Panc1 (cell line): ENCODE measurements around the gene APOBEC3A. TPM values are rescaled to one million over a fixed set of nuclear protein-coding genes. Genes with fewer than 3 reads are reported as not detected.

Experiments used
- ATAC-seq: fragments of 200-7000 bp; cut with Tn5 transposase; 2 replicates; pipeline ENCODE4 v1.9.1; 2020; ENCODE audit warnings: mild to moderate bottlenecking, moderate library complexity
- BruUV-seq: library from RNA; stranded (reverse); fragments of 400-500 nt; replicated peaks from 2 replicates; lab custom pipeline; 2021; lab: Mats Ljungman, UMichigan
- CTCF ChIA-PET: fragments of 300-600 bp; sonication (Branson Sonifier 250); formaldehyde crosslinking; loops from one replicate; lab custom pipeline; 2022; ENCODE audit warnings: antibody characterized with exemption; lab: Charles Lee
- POLR2A ChIA-PET: fragments of 300-600 bp; sonication (Branson Sonifier 250); formaldehyde crosslinking; loops from one replicate; lab custom pipeline; 2022; ENCODE audit warnings: antibody characterized with exemption; lab: Charles Lee
- DNase-seq: peaks from one replicate; pipeline ENCODE4 v3.0.0-alpha.2; 2010; ENCODE audit warnings: low read depth, low spot score
- H3K27ac ChIP-seq: 2 replicates; pipeline ENCODE4 v1.5.1; 2011; ENCODE audit warnings: mild to moderate bottlenecking, low read length, inconsistent platforms
- H3K27me3 ChIP-seq: fragments of 200-500 bp; sonication (Bioruptor generic); 2 replicates; pipeline ENCODE4 v1.6.0; 2014; ENCODE audit warnings: low read length, inconsistent platforms; ENCODE audit not compliant: control insufficient read depth, insufficient read depth
- H3K36me3 ChIP-seq: fragments of 200-500 bp; sonication (Bioruptor generic); 2 replicates; pipeline ENCODE4 v1.5.1; 2014; ENCODE audit warnings: inconsistent platforms, mild to moderate bottlenecking, low read length, moderate library complexity; ENCODE audit not compliant: control insufficient read depth, insufficient read depth
- H3K4me1 ChIP-seq: 2 replicates; pipeline ENCODE4 v1.5.1; 2011; ENCODE audit warnings: inconsistent platforms, mild to moderate bottlenecking, low read length, moderate library complexity; ENCODE audit not compliant: control insufficient read depth, insufficient read depth
- H3K4me3 ChIP-seq, 2 experiments: 2 replicates each; pipeline ENCODE4 v1.5.1; 2011 to 2012; ENCODE audit warnings: low read depth in 2 of 2, low read length in 2 of 2, mild to moderate bottlenecking in 2 of 2, inconsistent platforms in 1 of 2, moderate library complexity in 1 of 2
- H3K9me3 ChIP-seq: fragments of 200-500 bp; sonication (Bioruptor generic); 2 replicates; pipeline ENCODE4 v1.5.1; 2014; ENCODE audit warnings: low read depth, mild to moderate bottlenecking, inconsistent platforms, low read length, moderate library complexity; ENCODE audit not compliant: control insufficient read depth, insufficient read depth
- CTCF ChIP-seq: fragments of 450-650 bp; IDR thresholded peaks from 2 replicates; pipeline ENCODE4 v1.5.1; 2017; ENCODE audit warnings: mild to moderate bottlenecking
- POLR2AphosphoS5 ChIP-seq: IDR thresholded peaks from 2 replicates; pipeline ENCODE4 v1.6.1; 2012; ENCODE audit warnings: mild to moderate bottlenecking, low read depth, low read length, moderate library complexity
- SIN3A ChIP-seq: IDR thresholded peaks from 2 replicates; pipeline ENCODE4 v1.6.1; 2012; ENCODE audit warnings: low read depth, mild to moderate bottlenecking, low read length, moderate library complexity, borderline replicate concordance; ENCODE audit not compliant: insufficient read depth
- TCF7L2 ChIP-seq: IDR thresholded peaks from 2 replicates; pipeline ENCODE4 v1.6.1; 2011; ENCODE audit warnings: mild to moderate bottlenecking, low read depth, low read length, inconsistent platforms
- in situ Hi-C: cut with HindIII; loops from 2 replicates; pipeline ENCODE4 v1.10.0; 2016; ENCODE audit warnings: low sequenced_read_pairs, low pct_unique_long_range_greater_than_20kb
- intact Hi-C: fragments of 100-400 bp; cut with micrococcal nuclease; formaldehyde crosslinking; loops from one replicate; pipeline ENCODE4 v1.10.0; 2022; ENCODE audit not compliant: unreplicated experiment
- total RNA-seq: library from RNA; stranded (reverse); gene quantifications from one replicate; pipeline ENCODE4 v1.2.1, GENCODE V29; 2021; ENCODE audit not compliant: unreplicated experiment
- TF ChIP-seq, protein P1 (sequence below), 2 experiments: IDR thresholded peaks; 2 replicates each; pipeline ENCODE4 v1.6.1; 2011 to 2012; ENCODE audit warnings: low read depth in 2 of 2, control low read depth in 1 of 2, low read length in 1 of 2, mild to moderate bottlenecking in 1 of 2, moderate library complexity in 1 of 2; ENCODE audit not compliant: insufficient read depth in 1 of 2

APOBEC3A gene
- total RNA-seq, 1 experiment from 2014 or later: not detected

DNA sequence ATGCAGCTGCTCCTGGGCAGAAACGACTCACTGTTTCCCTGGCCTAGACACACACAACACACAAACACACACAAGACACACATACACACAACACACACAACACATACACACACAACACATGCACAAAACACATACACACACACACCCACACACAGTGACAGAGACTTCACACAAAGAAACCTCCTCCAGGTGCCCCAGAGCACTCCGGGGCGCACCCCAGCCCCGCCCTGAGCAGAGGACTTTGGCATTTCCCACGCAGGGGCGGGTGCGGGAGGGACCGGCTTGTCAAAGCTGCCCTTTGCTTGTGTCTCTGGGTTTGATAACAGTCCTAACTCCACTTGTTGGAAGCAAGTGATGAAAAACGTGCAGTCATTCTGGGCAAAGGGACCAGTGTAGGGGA is 6.5 kb downstream of the APOBEC3A start:
- Histone ChIP-seq H3K27ac (no peak overlapping the region), H3K4me3 (no peak overlapping the region), H3K9me3 (no peaks in the 10 kb centered on the region), H3K36me3 (no peaks in the 10 kb centered on the region), H3K4me1 (no peaks in the 10 kb centered on the region; the same call in 1 of the 2 replicates), H3K27me3 (no peaks in the 10 kb centered on the region)
- no TSS peak for BruUV-seq
- no peak for TF ChIP-seq POLR2AphosphoS5
- TF ChIP-seq CTCF: no peak
- TF ChIP-seq, protein P1, sequence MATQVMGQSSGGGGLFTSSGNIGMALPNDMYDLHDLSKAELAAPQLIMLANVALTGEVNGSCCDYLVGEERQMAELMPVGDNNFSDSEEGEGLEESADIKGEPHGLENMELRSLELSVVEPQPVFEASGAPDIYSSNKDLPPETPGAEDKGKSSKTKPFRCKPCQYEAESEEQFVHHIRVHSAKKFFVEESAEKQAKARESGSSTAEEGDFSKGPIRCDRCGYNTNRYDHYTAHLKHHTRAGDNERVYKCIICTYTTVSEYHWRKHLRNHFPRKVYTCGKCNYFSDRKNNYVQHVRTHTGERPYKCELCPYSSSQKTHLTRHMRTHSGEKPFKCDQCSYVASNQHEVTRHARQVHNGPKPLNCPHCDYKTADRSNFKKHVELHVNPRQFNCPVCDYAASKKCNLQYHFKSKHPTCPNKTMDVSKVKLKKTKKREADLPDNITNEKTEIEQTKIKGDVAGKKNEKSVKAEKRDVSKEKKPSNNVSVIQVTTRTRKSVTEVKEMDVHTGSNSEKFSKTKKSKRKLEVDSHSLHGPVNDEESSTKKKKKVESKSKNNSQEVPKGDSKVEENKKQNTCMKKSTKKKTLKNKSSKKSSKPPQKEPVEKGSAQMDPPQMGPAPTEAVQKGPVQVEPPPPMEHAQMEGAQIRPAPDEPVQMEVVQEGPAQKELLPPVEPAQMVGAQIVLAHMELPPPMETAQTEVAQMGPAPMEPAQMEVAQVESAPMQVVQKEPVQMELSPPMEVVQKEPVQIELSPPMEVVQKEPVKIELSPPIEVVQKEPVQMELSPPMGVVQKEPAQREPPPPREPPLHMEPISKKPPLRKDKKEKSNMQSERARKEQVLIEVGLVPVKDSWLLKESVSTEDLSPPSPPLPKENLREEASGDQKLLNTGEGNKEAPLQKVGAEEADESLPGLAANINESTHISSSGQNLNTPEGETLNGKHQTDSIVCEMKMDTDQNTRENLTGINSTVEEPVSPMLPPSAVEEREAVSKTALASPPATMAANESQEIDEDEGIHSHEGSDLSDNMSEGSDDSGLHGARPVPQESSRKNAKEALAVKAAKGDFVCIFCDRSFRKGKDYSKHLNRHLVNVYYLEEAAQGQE (IDR thresholded peaks at IDR 0.05; ENCODE audit: insufficient read depth in 1 of 2, low read depth in 2 of 2, low read length in 1 of 2): no peak
- no peak for TF ChIP-seq SIN3A
- no peak for TF ChIP-seq TCF7L2
- in situ Hi-C loops: no loop called here
- CTCF ChIA-PET: no interaction called here
- intact Hi-C loops: no loop called here
- ATAC-seq (no peak), DNase-seq (no peak)
- POLR2A ChIA-PET: no interaction called here

DNA sequence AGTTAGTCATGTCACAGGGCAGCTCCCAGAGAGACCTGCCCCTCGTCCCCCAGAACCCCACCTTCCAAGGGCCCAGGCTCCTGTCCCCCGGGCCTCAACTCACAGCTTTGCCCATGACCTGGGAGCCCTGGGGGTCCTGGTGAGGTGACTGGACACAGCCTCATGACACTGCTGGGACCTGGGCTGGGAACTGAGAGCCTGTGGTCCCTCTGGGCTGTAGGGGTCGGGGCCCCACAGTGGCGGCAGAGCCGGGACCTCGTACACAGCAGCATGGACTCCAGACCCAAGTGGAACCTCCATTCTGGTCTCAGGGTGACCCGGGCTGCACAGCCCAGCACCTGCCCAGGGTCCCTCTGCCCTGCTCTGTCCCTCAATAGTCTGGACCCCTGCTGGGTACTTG is 6.9 kb downstream of the APOBEC3A start:
- ATAC-seq (no peak), DNase-seq (no peak)
- TF ChIP-seq POLR2AphosphoS5 (no peak), TCF7L2 (no peak), CTCF (no peak), SIN3A (no peak)
- TF ChIP-seq, protein P1 (IDR thresholded peaks at IDR 0.05; ENCODE audit: insufficient read depth in 1 of 2, low read depth in 2 of 2, low read length in 1 of 2): no peak
- CTCF ChIA-PET: no interaction called here
- Histone ChIP-seq H3K9me3 (no peaks in the 10 kb centered on the region), H3K4me1 (no peaks in the 10 kb centered on the region; the same call in 1 of the 2 replicates), H3K27me3 (no peaks in the 10 kb centered on the region), H3K4me3 (no peak overlapping the region), H3K27ac (no peak overlapping the region), H3K36me3 (no peaks in the 10 kb centered on the region)
- in situ Hi-C loops: no loop called here
- intact Hi-C loops: no loop called here
- POLR2A ChIA-PET: no interaction called here
- BruUV-seq: no TSS peak
